ENCODE measurements around the gene SPNS3.

GRCh38 chr17:4479982-4480751 lies 46.4 kb downstream of the SPNS3 start:
- TF ChIP-seq CTCF (conservative IDR thresholded peaks at IDR 0.05; ENCODE audit: low read length) (no peak), EZH2phosphoT487 (IDR thresholded peaks at IDR 0.05; ENCODE audit: borderline replicate concordance, low read depth, low read length) (no peak)

All from OCI-LY7 (cell line).